Measurements from ENCODE around the gene ADAT1.
A peak's percentile ranks its signal among the peaks of the same experiment; 100 is the strongest.
"Not testable (repeated sequence)": the region's sequence is repeated elsewhere in the genome, so short reads cannot be mapped to it uniquely, and the experiment has no call there.

ADAT1 gene

DNA sequence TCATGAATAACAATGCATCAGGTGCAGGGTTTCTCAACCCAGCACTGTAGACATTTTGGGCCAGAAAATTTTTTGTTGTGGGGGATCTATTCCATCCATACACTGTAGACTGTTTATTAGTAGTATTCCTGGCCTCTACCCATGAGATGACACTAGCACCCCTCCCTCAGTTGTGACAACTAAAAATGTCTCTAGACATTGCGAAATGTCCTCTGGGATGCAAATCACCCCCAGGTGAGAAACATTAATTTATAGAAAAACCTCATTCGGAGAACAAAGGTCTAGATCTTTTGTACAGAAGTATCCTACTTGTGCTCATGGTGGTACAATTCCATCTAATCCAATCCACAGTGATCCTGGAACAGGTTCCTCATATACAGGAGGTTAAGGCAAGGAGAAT lies 4.3 kb downstream of the ADAT1 start:
- DNase-seq: no peak

- no peak for DNase-seq
Observed at GRCh38 chr16:75617121-75617520, 6.0 kb downstream of the ADAT1 start.

DNA sequence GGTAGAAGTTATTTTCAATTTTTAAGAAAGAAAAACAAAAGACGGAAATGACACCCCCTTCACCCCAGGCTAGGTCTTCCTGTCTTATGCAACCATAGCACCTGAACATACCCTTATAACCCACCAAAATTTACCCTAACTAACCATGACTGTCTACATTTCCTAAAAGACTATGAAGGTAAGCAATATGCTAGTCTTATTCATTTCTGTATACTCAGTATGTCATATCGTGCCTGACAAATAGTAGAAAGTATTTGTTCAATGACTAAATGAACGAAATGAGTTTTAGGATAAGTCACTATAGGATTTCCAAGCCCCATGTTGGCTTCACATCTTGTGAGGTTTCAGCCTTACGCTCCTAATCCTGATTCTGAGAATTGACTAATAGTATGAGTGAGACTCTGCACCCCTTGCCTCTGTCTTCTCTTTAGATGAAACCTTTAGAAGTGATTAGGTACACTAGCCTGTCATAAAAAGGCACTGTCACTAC lies 6.5 kb downstream of the ADAT1 start:
- peak; percentile 59 for DNase-seq

DNA sequence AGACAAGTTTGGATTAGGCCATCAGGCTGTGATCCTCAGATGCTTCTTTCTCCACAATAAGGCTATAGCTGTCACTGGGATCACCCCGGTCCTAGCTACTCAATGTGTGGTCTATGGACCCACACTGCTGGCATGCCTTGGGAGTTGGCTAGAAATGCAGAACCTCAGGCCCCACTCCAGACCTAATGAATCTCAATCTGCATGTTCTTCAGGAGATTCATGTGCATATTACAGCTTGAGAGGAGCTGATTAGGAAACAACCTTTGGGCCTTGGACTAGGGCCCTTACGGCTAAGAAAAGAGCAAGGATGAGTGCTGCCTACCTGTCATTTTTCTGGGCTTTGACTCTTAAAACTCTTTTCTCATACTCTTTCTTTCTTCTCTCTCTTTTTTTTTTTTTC lies 7.5 kb downstream of the ADAT1 start:
- no peak for DNase-seq

DNA sequence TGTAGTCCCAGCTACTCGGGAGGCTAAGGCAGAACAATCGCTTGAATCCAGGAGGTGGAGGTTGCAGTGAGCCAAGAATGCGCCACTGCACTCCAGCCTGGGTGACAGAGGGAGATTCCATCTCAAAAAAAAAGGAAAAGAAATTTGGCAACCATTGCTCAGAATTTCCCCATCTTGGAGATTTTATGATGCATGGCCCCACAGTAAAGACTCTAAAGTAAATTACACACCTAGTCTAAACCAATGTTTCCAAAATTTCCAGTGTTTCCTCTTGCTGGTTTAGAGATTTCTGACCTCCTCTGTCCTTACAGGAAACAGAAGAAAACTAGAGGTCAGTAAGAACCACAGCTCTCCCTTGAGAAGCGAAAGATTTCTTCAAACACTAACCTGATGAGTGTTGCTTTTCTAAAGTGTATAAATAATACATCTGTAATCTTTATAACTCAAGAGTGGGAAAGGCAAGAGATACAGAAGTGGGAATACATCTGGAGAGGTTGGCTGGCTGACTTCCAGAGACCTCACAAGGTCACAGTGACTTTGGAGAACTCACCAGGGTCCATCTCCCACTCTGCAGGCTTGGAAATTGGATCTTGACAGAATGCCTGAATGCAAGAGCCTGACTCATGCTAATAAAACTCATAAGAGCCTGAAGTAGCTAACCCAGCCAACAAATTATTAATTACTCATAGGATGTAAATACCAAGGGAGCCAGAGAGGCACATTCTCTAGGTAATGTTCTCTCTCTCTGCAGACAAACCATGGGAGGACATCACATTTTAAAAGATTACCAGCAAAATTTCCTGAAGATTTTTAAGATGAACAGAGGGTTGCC lies 8.8 kb downstream of the ADAT1 start:
- DNase-seq: no peak

- no peak for DNase-seq
Observed at GRCh38 chr16:75606507-75606906, 16.6 kb downstream of the ADAT1 start.

- DNase-seq: no peak
Observed at GRCh38 chr16:75603241-75603640, 19.8 kb downstream of the ADAT1 start.

DNA sequence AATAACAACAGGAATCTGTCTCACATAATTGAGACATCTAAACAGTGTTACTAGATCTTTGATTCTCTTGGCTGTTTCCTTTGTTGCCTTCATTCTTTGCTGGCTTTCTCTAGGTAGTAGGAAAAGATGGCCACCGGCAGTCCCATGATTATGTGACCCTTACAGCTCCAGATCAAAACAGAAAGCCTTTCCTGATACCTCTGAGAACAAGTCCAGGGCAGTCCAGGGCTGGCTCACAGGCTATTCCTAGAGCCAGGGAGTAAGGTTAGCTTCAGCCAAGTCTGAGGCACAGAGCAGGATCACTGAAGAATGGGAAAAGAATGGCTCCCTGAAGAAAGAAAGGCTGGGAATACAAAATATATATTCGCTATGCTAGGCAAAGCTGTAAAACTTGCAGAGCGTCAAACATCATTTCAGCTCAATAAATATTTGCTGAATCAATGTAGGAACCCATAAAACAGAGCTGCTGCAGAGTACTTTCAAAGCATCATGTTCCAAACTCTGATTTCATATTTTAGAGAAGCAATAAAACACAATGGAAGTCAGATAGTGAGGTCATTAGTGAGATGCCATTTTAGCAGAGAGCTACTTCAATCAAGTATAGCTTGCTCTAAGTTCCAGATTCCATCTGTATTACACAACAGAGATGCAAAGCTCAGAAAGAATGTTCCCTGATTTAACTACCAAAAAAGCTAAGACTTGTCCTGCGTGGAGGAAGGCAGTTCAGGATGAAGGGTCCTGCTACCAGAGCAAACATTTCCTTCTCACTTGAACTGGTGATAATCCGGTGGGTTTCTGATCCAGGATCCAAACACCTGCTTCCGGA lies 23.4 kb downstream of the ADAT1 start:
- no peak for DNase-seq

DNA sequence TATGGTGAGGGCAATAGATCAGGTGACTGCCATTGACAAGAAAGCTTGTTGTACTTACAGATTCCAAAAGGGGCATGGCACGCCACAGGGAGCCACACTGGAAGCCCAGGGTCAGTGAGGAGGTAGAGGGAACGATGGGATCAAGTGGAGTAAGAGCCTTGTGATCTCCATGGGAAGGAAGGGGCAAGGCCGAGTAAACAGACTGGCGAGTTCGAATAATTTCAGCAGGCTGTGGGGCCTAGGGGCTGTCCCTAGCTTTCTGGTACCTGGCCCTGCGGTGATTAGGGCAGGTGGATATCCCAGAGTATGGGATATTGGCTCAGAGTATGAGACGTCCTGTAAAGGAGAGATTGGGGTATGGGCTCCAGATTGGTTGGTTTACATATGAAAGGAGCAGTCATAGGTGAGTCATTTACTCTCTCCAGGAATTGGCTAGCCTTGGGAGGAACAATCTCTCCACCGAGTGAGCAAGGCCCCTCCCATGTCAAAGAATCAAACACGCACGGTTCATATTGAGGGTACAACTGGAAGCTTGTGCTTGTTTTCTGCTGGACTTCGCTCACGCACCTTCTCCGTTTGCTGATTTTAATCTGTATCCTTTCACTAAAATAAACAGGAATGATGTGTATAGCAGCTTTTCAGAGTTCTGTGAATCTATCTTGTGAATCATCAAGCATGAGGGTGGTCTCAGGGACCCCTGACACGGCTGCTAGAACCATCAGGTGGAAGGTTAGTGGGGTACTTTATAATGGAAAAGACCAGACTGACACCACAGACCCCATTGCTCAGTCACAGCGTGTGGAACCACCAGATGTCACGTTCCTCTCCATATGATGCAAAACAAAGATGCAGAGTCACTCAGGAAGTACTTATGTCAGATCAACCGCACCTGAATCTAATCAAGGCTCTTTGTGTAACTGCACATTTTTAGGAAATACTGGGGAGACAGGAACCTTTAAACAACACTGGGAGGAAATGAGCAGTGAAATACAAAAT lies 29.0 kb downstream of the ADAT1 start:
- DNase-seq: no peak

DNA sequence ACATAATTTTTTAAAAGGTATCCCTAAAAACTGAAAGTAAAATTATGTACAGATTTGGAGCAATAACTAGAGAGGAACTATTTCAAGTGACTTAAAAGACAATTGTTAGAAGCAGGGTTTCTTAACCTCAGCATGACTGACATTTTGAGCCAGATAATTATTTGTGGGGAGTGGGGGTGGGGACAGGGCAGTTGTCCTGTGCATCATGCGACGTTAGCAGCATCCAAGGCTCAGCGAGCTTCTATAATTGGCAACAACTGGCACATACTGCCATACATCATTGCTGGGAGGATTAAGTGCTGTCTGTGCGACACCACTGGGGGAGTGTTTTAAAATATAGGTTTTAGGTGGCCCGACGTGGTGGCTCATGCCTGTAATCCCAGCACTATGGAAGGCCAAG lies 29.8 kb downstream of the ADAT1 start:
- DNase-seq: no peak

GRCh38 chr16:75591927-75592326 lies 31.2 kb downstream of the ADAT1 start:
- not testable (repeated sequence) for DNase-seq

DNA sequence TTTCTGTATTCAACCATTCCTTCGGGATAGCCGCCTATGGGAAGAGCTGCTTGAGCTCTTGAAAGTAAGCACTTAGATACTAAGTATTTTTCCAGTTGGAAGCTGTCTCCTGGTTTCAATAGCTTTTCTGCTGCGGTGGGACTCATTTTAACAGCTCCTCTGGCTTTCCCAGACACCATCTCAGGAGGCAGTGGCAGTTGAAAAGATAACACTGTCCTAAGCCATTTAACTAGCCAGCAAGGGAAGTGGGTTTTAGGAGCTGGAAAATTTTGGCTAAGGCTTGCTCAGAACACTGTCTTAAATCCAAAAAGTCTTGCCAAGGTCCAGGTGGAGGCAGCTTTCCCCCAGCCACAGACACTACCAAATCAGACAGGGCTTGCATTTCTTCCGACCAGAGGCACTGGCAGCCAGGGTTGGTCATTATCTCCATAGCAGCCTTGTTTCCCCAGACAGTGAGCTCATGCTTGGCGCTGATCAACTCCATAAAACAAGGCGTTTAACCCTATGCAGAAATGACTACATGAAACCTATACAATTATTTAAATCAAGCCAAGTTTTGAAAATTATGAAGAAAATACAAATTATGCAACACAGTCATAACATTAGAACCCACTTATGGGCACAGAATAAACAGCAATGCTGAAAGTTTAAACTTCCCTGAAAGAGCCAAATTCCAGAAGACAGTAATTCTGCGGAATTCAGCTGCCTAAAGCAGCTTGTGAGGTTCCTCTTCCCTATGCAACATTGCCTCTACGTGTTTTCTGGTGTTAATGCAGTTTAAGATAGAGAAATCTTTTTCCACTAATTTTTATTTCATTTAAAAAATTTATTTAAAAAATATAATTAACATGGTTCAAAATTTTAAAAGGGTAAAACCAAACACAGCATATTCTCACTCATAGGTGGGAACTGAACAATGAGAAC lies 31.9 kb downstream of the ADAT1 start:
- DNase-seq: no peak

- no peak for DNase-seq
Observed at GRCh38 chr16:75589306-75589705, 33.8 kb downstream of the ADAT1 start.

GRCh38 chr16:75588716-75589115 lies 34.4 kb downstream of the ADAT1 start:
- DNase-seq: no peak

DNA sequence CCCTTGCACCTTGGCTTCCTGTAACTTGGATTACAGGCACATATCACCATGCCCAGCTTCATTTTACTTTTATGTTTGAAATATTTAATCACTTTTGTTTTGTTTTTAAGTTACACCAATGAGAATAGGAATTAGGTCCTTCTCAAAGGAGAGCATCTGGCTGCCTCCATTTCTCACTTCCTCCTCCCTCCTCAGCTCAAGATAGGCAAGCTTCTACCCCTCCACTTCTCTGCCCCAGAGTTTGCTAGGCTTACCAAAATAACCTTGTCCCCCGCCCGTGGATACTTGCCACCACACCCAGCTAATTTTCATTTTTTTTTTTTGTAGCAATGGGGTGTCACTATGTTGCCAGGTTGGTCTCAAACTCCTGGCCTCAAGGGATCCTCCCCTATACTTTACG lies 39.0 kb downstream of the ADAT1 start:
- DNase-seq: no peak

- no peak for DNase-seq
Observed at GRCh38 chr16:75579281-75579834, 43.7 kb downstream of the ADAT1 start.

GRCh38 chr16:75578725-75579124 lies 44.4 kb downstream of the ADAT1 start:
- no peak for DNase-seq

GRCh38 chr16:75578212-75578611 lies 44.9 kb downstream of the ADAT1 start:
- no peak for DNase-seq

DNA sequence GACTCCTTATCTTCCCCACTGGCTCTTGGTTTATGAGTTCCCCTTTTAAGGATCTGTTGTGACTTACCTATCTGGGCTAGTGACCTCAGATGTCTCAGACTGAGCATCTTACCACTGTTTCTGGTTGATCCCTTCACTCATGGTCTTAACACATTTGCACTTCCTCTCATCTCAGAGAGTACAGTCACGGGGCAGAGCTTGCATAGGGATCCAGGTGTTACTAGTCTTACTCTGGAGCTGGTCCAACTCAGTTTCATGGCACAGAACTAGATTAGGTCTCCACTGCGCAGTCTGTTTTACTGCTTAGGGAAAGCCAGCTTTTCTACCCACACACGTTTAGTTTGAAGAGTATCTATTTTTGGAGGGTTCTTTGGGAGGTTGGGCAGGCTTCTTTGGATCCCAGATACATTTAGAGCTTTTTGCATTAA lies 46.7 kb downstream of the ADAT1 start:
- DNase-seq: no peak

GRCh38 chr16:75575958-75576357 lies 47.1 kb downstream of the ADAT1 start:
- DNase-seq: no peak

DNA sequence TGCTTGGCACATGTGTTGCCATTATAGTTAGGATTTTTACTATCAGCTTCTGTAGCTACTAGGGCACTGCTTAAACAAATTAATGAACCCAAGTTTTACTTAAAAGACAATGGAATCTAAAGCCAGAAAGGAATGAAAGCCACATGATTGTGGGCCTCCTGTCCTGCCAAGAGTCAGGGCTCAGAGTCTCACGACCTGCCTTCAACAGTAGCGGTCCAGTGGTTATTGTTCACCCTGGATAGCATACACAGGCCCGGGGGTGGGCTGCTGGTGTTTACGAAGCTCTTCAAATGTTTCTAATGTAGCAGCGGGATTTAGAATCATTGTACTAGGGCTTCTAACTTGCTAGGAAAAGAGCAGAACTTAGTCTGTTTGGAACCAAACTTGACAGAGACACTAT lies 49.1 kb downstream of the ADAT1 start:
- DNase-seq: no peak

All from CD4-positive, alpha-beta T cell treated with Interleukin-12 subunit alpha and Interleukin-12 subunit beta, for 1 hour (primary cell).